Fibroblast of lung (primary cell): ENCODE results near the gene FAM167B.

Experiments
- EZH2 ChIP-seq: IDR thresholded peaks from 2 replicates; pipeline ENCODE4 v1.5.1; 2012; ENCODE audit warnings: low read length, control low read depth, mild to moderate bottlenecking; ENCODE audit errors: missing control alignments
- TF ChIP-seq, protein P1 (sequence below), 2 donors: IDR thresholded peaks in 1 of 2; conservative IDR thresholded peaks in 1 of 2; 1 replicate in 1 of 2; 2 replicates in 1 of 2; pipeline ENCODE4 v1.5.1; 2011 to 2012; ENCODE audit warnings: low read length in 2 of 2, control low read depth in 1 of 2, inconsistent platforms in 1 of 2, low read depth in 1 of 2, mild to moderate bottlenecking in 1 of 2

DNA sequence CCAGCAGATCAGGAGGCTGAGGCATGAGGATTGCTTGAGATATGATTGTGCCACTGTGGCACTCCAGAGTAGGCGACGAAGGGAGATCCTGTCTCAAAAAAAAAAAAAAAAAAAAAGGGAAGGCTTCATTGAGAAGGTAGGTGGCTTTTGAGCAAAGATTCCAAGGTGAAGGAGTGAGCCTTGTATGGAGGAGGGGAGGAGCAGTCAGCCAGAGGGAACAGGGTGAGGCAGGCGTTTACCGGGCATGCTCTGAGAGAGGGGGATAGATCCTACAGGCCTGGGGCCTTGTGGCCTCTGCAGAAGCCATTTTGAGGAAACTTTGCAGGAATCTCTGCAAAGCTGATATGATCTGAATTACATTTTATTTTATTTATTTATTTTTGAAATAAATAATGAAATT is 39.7 kb downstream of the FAM167B start:
- TF ChIP-seq, protein P1, sequence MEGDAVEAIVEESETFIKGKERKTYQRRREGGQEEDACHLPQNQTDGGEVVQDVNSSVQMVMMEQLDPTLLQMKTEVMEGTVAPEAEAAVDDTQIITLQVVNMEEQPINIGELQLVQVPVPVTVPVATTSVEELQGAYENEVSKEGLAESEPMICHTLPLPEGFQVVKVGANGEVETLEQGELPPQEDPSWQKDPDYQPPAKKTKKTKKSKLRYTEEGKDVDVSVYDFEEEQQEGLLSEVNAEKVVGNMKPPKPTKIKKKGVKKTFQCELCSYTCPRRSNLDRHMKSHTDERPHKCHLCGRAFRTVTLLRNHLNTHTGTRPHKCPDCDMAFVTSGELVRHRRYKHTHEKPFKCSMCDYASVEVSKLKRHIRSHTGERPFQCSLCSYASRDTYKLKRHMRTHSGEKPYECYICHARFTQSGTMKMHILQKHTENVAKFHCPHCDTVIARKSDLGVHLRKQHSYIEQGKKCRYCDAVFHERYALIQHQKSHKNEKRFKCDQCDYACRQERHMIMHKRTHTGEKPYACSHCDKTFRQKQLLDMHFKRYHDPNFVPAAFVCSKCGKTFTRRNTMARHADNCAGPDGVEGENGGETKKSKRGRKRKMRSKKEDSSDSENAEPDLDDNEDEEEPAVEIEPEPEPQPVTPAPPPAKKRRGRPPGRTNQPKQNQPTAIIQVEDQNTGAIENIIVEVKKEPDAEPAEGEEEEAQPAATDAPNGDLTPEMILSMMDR (conservative IDR thresholded peaks at IDR 0.05 in 1 of 2, IDR thresholded peaks at IDR 0.05 in 1 of 2; ENCODE audit: low read depth in 1 of 2, low read length in 2 of 2), result no peak
- TF ChIP-seq EZH2, result no peak
